SK-N-MC (cell line): Measurements from ENCODE around the gene ARHGAP26.

Experiments
- EZH2 ChIP-seq: fragments of 200-600 bp; sonication (generic); IDR thresholded peaks from one replicate; pipeline ENCODE4 v1.6.1; 2017; ENCODE audit warnings: antibody characterized with exemption
- POLR2AphosphoS5 ChIP-seq: IDR thresholded peaks from 2 replicates; pipeline ENCODE4 v1.6.1; 2012; ENCODE audit warnings: mild to moderate bottlenecking, low read depth, low read length, borderline replicate concordance

DNA sequence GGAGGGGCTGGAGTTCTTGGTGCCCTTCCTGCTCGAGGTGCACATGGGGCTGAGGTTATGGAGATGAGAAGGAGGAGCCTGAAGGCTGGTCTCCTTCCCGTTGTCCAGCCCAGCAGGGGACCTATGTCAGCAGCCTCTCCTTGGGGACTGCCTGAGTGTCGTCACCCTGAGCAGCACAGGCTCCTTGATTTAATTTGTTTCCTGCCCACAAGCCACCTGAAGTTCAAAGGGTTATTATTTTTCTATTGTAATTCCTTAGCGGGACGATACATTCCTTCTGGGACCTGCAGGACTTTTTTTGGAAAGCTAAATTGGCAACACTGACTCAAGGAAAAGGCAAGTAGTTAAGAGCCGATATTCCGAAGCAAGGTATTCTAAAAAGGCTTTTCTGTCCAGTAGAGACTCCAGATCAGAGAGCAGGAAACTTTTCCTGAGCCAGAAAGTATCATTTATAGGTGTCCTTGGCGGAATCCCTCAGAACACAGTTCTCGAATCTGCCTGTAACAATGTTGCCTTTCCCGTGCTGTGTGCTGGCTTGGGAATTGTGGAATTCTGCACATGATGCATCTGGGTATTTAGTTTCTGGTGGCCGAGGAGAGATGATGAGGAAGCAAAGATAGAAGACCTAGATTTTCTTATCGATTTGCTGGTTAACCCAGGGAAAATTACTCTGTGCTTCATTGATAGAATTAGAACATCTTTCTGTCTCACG, 55.4 kb downstream of the ARHGAP26 start:
- TF ChIP-seq POLR2AphosphoS5 (no peak), EZH2 (no peak)
